ENCODE data around the gene ITGB8. TPM values are rescaled to one million over a fixed set of nuclear protein-coding genes. Genes with fewer than 3 reads are reported as not detected.
A peak's percentile ranks its signal among the peaks of the same experiment; 100 is the strongest.

Gene ITGB8
- total and polyA plus RNA-seq, 8 donors = 5.7 to 14.2 (median 6.8) TPM

DNA sequence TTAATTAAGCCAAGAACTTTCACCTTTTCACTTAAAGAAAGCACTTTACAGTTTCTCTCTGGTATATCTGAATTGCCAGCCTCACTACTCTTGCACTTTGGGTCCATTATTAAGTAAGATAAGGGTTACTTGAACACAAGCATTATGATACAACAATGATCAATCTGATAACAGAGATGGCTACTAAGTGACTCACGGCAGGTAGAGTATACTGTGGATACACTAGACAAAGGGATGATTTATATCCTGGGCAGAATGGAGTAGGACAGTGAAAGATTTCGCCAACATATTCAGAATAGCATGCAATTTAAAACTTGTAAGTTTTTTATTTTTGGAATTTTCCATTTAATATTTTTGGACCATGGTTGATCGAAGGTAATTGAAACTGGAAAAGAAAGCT, 34.3 kb upstream of the ITGB8 start:
- intact Hi-C loops (cut with DNase I) = no loop called here
- peaks cover 0 to 5% of the 10 kb centered on the region in 2 donors for H3K9me3 ChIP-seq
- H3K27me3 ChIP-seq = no peaks in the 10 kb centered on the region
- H3K4me1 ChIP-seq = no peaks in the 10 kb centered on the region
- TF ChIP-seq, protein P1, sequence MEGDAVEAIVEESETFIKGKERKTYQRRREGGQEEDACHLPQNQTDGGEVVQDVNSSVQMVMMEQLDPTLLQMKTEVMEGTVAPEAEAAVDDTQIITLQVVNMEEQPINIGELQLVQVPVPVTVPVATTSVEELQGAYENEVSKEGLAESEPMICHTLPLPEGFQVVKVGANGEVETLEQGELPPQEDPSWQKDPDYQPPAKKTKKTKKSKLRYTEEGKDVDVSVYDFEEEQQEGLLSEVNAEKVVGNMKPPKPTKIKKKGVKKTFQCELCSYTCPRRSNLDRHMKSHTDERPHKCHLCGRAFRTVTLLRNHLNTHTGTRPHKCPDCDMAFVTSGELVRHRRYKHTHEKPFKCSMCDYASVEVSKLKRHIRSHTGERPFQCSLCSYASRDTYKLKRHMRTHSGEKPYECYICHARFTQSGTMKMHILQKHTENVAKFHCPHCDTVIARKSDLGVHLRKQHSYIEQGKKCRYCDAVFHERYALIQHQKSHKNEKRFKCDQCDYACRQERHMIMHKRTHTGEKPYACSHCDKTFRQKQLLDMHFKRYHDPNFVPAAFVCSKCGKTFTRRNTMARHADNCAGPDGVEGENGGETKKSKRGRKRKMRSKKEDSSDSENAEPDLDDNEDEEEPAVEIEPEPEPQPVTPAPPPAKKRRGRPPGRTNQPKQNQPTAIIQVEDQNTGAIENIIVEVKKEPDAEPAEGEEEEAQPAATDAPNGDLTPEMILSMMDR (IDR thresholded peaks at IDR 0.05) = no peak
- H3K4me3 ChIP-seq = no peak overlapping the region
- no peaks in the 10 kb centered on the region for H3K36me3 ChIP-seq
- no peak overlapping the region for H3K27ac ChIP-seq
- no peak for DNase-seq
- ATAC-seq = no peak

DNA sequence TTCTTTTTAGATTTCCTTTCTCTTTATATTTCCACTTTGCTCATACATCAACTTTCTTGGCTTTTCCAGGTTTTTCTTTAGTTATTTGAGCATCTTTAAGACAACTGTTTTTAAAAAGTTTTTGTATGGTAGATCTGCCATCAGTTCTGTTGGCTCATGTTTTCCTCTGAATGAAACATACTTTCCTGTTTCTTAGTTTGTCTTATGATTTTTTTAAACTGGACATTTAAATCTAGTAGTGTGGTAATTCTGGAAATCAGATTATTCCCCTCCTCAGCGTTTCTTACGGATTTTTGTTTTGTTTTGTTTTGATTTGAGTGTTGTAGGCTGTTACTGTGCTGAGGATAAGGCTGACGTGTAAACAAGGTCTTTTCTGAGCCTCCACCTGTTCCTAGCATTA, 33.8 kb upstream of the ITGB8 start:
- Histone ChIP-seq H3K4me3 (no peak overlapping the region), H3K9me3 (peaks cover 0 to 5% of the 10 kb centered on the region in 2 donors), H3K27ac (no peak overlapping the region), H3K4me1 (no peaks in the 10 kb centered on the region), H3K27me3 (no peaks in the 10 kb centered on the region), H3K36me3 (no peaks in the 10 kb centered on the region)
- TF ChIP-seq, protein P1 (IDR thresholded peaks at IDR 0.05) = no peak
- DNase-seq = no peak
- intact Hi-C loops (cut with DNase I) = no loop called here
- no peak for ATAC-seq

DNA sequence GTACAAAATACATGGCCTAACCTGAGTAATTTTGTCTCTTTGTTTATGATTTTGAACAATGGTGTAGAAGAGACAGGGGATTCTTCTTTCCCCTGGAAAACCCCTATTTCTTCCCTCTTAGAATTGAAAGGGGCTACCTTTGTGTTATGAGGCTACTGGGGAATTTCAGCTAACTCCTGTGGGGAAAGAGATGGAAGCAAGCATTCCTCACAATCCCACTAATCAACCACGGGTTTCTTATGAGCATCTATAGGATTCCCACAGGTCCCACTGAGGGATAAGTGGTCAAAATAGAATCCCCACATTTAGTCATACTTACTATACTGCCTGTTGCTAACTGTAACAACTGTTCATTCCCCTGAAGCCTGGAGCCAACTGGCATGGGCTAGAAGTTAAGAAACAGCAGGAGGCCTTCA, 32.2 kb upstream of the ITGB8 start:
- Histone ChIP-seq H3K36me3 (no peaks in the 10 kb centered on the region), H3K27ac (no peak overlapping the region), H3K4me3 (no peak overlapping the region), H3K27me3 (no peaks in the 10 kb centered on the region), H3K9me3 (peaks cover 0 to 5% of the 10 kb centered on the region in 2 donors), H3K4me1 (no peaks in the 10 kb centered on the region)
- intact Hi-C loops (cut with DNase I) = no loop called here
- ATAC-seq (no peak), DNase-seq (no peak)
- TF ChIP-seq, protein P1 (IDR thresholded peaks at IDR 0.05) = no peak

DNA sequence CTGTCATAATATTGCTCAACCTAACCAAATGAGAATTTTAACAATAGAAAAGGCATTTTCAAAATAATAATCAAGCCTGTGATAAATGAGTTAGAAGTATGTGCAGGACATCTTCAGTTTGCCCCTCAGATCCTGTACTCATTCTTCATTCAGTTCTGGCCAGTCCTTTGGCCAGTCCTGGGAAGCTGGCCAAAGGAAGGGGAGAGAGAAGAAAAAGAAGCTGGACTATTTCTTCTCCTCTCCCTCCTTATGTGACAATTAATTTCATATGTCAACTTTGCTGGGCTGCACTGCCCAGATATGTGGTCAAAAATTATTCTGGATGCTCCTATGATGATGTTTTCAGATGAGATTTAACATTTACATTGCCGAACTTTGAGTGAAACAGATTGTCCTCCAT, 31.6 kb upstream of the ITGB8 start:
- TF ChIP-seq, protein P1 (IDR thresholded peaks at IDR 0.05) = no peak
- intact Hi-C loops (cut with DNase I) = no loop called here
- no peak overlapping the region for H3K27ac ChIP-seq

DNA sequence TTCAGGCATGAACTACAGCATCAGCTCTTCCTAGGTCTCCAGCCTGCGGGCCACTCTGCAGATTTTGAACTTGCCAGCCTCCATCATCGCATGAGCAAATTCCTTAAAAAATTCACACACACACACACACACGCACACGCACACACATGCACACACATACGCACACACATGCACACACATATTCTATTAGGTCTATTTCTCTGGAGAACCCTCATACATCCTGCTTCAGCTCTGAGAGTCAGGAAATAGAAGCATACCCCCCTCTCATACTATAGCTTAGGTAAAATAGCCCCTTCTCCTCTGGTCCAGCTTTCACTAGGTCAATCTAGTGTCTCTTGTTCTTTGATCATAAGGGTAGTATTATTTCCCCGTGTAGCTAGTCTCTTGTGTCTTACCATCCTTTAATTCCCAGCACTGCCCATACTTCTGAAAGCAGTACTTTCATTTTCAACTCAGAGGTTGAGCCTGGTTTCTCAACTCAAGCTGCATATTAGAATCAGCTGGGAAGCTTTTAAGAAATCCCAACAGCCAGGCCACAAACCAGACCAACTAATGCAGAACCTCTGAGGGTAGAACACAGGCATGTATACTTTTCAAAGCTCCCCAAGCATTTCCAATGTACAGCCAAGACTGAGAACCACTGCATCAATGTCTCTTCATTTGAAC, 30.9 kb upstream of the ITGB8 start:
- TF ChIP-seq, protein P1 (IDR thresholded peaks at IDR 0.05) = no peak
- Histone ChIP-seq H3K27me3 (no peaks in the 10 kb centered on the region), H3K9me3 (peaks cover 0 to 5% of the 10 kb centered on the region in 2 donors), H3K4me1 (no peaks in the 10 kb centered on the region), H3K36me3 (no peaks in the 10 kb centered on the region), H3K27ac (no peak overlapping the region), H3K4me3 (no peak overlapping the region)
- DNase-seq = no peak
- intact Hi-C loops (cut with DNase I) = no loop called here
- peak; percentile 18 for ATAC-seq

More for the DNA sequence above, 31.6 kb upstream of the ITGB8 start:
- Histone ChIP-seq H3K36me3 (no peaks in the 10 kb centered on the region), H3K4me1 (no peaks in the 10 kb centered on the region), H3K4me3 (no peak overlapping the region), H3K9me3 (peaks cover 0 to 5% of the 10 kb centered on the region in 2 donors), H3K27me3 (no peaks in the 10 kb centered on the region)
- ATAC-seq = no peak
- DNase-seq = no peak

Measured in left lung (tissue), 10 donors.